Immature natural killer cell (primary cell): Measurements from ENCODE around the gene GPX4. TPM values are rescaled to one million over a fixed set of nuclear protein-coding genes. Genes with fewer than 3 reads are reported as not detected.

Experiments used
- DNase-seq, 3 donors: peaks; one replicate each; pipeline ENCODE4 v3.0.0; 2022; ENCODE audit warnings: mixed read lengths in 1 of 3
- H3K27ac Mint-ChIP-seq, 6 donors: one replicate each; pipeline ENCODE4 v1.8.0; 2020; ENCODE audit warnings: mixed read lengths in 6 of 6, mild to moderate bottlenecking in 5 of 6, inconsistent platforms in 4 of 6, moderate library complexity in 3 of 6
- H3K27me3 Mint-ChIP-seq, 3 donors: one replicate each; pipeline ENCODE4 v1.8.0; 2020 to 2021; ENCODE audit warnings: low read depth in 3 of 3, mild to moderate bottlenecking in 3 of 3, mixed read lengths in 3 of 3, moderate library complexity in 3 of 3, inconsistent platforms in 1 of 3
- H3K36me3 Mint-ChIP-seq, 3 donors: one replicate each; pipeline ENCODE4 v1.8.0; 2020; ENCODE audit warnings: mixed read lengths in 3 of 3, inconsistent platforms in 2 of 3, mild to moderate bottlenecking in 2 of 3
- H3K4me1 Mint-ChIP-seq, 2 donors: one replicate each; pipeline ENCODE4 v1.8.0; 2020; ENCODE audit warnings: inconsistent platforms in 2 of 2, mild to moderate bottlenecking in 2 of 2, mixed read lengths in 2 of 2, moderate library complexity in 1 of 2
- H3K4me3 Mint-ChIP-seq, 5 donors: one replicate each; pipeline ENCODE4 v1.8.0; 2020; ENCODE audit warnings: mild to moderate bottlenecking in 5 of 5, mixed read lengths in 5 of 5, inconsistent platforms in 3 of 5, moderate library complexity in 3 of 5
- H3K9me3 Mint-ChIP-seq, 6 donors: one replicate each; pipeline ENCODE4 v1.8.0; 2020; ENCODE audit warnings: mild to moderate bottlenecking in 6 of 6, mixed read lengths in 6 of 6, inconsistent platforms in 4 of 6, moderate library complexity in 3 of 6
- polyA plus RNA-seq, 3 donors: library from polyadenylated mRNA; unstranded; fragments of 300-500 nt; fragmentation: Illumina TruSeq; gene quantifications; one replicate each; pipeline ENCODE4 v1.2.3, GENCODE V29; 2021

Gene GPX4
- polyA plus RNA-seq, 3 donors from 2014 or later: 225 to 320 (median 280) TPM

DNA sequence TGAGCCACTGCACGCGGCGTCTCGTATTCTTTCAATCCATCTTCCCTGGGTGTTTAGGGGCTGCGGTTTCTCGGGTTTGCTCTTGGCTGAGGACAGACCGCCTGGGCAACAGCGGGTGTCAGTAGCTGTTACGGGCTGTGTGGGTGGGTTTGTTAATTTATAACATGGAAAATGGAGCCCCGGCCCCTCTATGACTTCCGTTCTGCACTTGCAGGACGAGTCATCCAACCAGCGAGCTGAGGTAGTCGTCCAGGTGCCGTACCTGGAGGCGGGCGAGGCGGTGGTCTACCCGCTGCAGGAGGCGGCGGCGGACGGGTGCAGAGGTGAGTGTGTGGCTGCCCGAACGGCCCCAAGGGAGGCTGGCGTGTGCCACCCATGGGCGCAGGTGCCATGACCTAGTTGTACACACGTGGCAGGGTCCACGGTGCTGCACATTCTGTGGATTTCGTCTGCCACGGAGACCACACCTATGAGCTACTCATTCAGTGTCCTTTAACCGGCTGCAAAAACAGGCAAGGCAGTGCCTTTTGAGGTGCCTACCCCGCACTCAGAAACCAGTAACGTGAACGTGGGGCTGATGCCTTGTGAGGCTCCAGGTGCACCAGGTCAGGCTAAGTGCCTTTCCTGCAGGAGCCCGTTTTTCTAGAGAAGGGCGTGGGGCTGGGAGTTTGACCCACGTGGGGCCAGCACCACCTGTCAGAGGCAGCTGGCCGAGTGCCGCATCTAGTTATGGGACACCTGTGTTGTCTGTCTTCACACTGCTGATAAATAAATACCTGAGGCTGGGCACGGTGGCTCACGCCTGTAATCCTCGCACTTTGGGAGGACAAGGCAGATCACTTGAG, 19.5 kb upstream of the GPX4 start:
- Mint-ChIP-seq H3K9me3 (no peaks in the 10 kb centered on the region), H3K36me3 (peaks cover 4 to 16% (median 11%) of the 10 kb centered on the region in 3 donors), H3K4me1 (peaks cover 18 to 30% of the 10 kb centered on the region in 2 donors), H3K27ac (peak overlapping the region; percentile 30 to 82 (median 50)), H3K4me3 (no peak overlapping the region), H3K27me3 (peaks cover 10 to 26% (median 13%) of the 10 kb centered on the region in 3 donors)
- no peak for DNase-seq

DNA sequence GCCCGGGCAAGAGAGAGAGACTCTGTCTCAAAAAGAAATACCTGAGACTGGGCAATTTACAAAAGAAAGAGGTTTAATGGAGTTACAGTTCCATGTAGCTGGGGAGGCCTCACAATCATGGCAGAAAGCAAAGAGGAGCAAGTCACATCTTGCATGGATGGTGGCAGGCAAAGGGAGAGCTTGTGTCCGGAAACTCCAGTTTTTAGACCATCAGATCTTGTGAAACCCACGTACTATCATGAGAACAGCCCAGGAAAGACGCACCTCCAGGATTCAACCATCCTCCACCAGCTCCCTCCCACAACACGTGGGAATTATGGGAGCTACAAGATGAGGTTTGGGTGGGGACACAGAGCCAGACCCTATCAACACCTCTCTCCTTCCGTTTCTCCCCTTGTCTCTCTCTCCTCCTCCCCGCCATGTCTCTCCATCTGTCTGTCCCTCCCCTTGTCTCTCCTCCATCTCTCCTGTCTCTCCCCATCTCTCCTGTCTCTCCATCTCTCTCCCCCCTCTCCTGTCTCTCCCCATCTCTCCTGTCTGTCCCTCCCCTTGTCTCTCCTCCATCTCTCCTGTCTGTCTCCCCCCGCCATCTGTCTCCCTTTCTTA, 18.6 kb upstream of the GPX4 start:
- no peak for DNase-seq
- Mint-ChIP-seq H3K9me3 (no peaks in the 10 kb centered on the region), H3K4me1 (peaks cover 18 to 30% of the 10 kb centered on the region in 2 donors), H3K27me3 (peaks cover 10 to 26% (median 13%) of the 10 kb centered on the region in 3 donors), H3K27ac (peak overlapping the region; percentile 5 to 82 (median 72)), H3K4me3 (peak overlapping the region in 2 of 5 donors; percentile 5 to 7), H3K36me3 (peaks cover 4 to 16% (median 11%) of the 10 kb centered on the region in 3 donors)

DNA sequence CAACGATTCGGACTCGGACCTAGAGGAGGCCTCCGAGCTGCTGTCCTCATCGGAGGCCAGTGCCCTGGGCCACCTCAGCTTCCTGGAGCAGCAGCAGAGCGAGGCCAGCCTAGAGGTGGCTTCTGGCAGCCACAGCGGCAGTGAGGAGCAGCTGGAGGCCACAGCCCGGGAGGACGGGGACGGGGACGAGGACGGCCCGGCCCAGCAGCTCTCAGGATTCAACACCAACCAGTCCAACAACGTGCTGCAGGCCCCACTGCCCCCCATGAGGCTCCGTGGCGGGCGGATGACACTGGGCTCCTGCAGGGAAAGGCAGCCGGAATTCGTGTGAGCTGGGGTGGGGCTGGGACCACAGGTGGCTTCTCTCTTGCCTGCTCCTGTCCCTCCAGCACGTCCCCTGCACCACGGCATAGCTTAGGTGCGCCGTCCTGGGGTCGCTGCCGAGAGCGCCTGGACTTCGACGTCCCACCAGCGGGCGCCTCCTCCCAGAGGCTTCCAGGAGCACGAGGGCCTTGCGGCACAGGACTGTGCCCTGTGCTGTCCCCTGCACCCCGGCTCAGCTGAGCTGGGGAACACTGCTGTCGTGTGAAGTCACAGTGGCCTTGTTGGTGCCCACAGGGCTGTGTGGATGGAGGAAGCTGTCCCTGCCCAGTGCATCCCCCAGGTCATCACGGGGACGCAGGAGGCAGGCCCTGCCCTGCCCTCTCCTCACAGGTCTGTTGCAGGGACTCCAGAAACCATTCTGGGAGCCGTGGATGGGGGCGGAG, 17.9 kb upstream of the GPX4 start:
- H3K36me3 Mint-ChIP-seq: peaks cover 4 to 16% (median 11%) of the 10 kb centered on the region in 3 donors

DNA sequence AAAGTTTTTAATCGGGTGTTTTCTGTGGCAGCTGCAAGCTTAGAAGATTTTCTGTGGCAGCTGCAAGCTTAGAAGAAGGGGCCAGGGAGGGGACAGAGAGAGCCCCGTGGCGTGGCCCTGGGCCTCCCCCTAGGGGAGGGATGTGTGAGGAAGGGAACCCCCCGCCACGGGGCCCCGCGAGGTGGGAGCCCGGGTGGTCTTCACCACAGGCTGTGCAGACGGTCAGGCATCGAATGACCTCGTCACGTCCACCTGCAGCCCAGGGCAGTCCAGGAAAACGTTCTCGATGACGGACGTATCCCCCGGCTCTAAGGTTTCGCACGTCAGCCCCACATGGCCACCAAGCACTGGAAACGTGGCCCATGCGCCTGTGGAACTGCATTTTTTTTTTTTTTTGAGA, 17.2 kb upstream of the GPX4 start:
- DNase-seq: no peak
- peaks cover 4 to 16% (median 11%) of the 10 kb centered on the region in 3 donors for H3K36me3 Mint-ChIP-seq
- H3K4me1 Mint-ChIP-seq: peaks cover 18 to 27% of the 10 kb centered on the region in 2 donors
- peak overlapping the region in 2 of 6 donors; percentile 17 to 93 for H3K27ac Mint-ChIP-seq
- H3K9me3 Mint-ChIP-seq: no peaks in the 10 kb centered on the region
- H3K4me3 Mint-ChIP-seq: no peak overlapping the region
- peaks cover 9 to 26% (median 13%) of the 10 kb centered on the region in 3 donors for H3K27me3 Mint-ChIP-seq

More for the DNA sequence above, 17.9 kb upstream of the GPX4 start:
- H3K27ac Mint-ChIP-seq: peak overlapping the region in 4 of 6 donors; percentile 16 to 82 (median 55)
- no peak for DNase-seq
- H3K27me3 Mint-ChIP-seq: peaks cover 10 to 26% (median 13%) of the 10 kb centered on the region in 3 donors
- peaks cover 18 to 30% of the 10 kb centered on the region in 2 donors for H3K4me1 Mint-ChIP-seq
- H3K9me3 Mint-ChIP-seq: no peaks in the 10 kb centered on the region
- H3K4me3 Mint-ChIP-seq: no peak overlapping the region

GRCh38 chr19:1087813-1088415, 15.9 kb upstream of the GPX4 start:
- H3K27ac Mint-ChIP-seq: peak overlapping the region; percentile 87 to 93 (median 90)
- H3K36me3 Mint-ChIP-seq: peaks cover 4 to 16% (median 11%) of the 10 kb centered on the region in 3 donors
- peak overlapping the region; percentile 24 to 46 (median 45) for H3K4me3 Mint-ChIP-seq
- DNase-seq: peak; percentile 36 to 40 (median 37)
- peaks cover 9 to 20% (median 13%) of the 10 kb centered on the region in 3 donors for H3K27me3 Mint-ChIP-seq
- H3K4me1 Mint-ChIP-seq: peaks cover 18 to 31% of the 10 kb centered on the region in 2 donors
- H3K9me3 Mint-ChIP-seq: no peaks in the 10 kb centered on the region

DNA sequence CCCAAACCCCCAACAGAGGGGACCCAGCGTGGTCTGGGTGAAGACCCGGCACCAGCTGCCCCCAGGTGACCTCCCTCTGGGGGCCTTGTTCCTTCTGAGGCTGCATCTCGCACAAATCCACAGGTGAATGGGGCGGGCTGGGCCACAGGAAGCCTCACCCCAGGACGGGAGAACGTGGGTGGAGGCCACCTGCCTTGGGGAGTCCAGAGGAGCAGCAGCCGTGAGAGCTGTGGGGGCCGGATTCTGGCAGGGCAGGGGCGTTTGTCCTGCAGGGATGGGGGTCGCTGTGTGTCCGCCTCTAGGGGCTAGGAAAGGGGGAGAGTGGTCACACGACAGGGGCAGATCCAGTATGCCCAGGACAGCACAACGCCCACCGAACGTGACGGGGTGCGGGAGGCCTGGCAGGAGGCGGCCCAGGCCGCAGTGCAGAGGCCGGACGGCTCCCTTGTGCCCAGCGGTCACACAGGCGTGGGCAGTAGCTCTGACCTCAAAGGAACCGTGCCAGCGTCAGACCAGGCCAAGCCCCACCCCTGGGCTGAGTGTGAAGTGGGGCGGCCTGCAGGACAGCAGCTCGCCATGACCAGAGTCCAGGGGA, 15.3 kb upstream of the GPX4 start:
- Mint-ChIP-seq H3K4me3 (no peak overlapping the region), H3K27me3 (peaks cover 9 to 18% (median 13%) of the 10 kb centered on the region in 3 donors)

DNA sequence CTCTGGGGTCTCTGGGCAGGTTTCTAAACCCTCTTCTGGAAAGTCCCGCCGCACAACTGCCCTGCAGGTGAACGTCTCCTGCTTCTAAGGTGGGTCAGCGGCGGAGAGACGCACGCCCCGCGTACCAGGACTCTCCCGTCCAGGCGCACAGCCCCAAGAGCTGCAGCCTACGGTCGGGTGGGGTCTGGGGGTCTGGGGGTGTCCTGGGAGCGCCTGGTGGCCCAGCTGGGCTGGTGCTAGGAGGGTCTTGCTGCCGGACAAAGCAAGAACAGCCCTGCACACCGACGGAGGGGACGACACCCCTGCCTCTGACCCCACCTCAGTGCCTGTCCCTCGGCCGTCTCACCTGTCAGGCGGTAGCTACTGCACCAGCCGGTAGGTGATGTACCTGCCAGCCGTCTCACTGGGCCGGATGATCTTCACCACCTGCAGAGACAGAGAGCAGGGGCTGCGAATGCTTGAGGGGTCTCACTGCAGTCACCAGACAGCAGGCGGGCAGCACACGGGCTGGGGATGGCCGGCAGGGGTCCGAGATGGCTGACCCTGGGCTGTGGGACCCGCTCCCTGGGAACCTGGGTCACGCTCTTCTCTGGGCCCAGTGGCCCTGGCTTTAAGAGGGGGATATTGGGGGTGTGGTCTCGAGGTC, 14.5 kb upstream of the GPX4 start:
- H3K36me3 Mint-ChIP-seq: peaks cover 4 to 16% (median 11%) of the 10 kb centered on the region in 3 donors
- peaks cover 30 to 42% of the 10 kb centered on the region in 2 donors for H3K4me1 Mint-ChIP-seq
- peak overlapping the region in 2 of 6 donors; percentile 20 to 30 for H3K27ac Mint-ChIP-seq
- H3K4me3 Mint-ChIP-seq: no peak overlapping the region
- peaks cover 11 to 18% (median 13%) of the 10 kb centered on the region in 3 donors for H3K27me3 Mint-ChIP-seq
- DNase-seq: no peak
- no peaks in the 10 kb centered on the region for H3K9me3 Mint-ChIP-seq

More for the DNA sequence above, 15.3 kb upstream of the GPX4 start:
- Mint-ChIP-seq H3K9me3 (no peaks in the 10 kb centered on the region), H3K27ac (peak overlapping the region; percentile 35 to 93 (median 74)), H3K4me1 (peaks cover 22 to 35% of the 10 kb centered on the region in 2 donors), H3K36me3 (peaks cover 4 to 16% (median 11%) of the 10 kb centered on the region in 3 donors)
- DNase-seq: no peak

GRCh38 chr19:1089891-1090290, 13.9 kb upstream of the GPX4 start:
- Mint-ChIP-seq H3K4me3 (no peak overlapping the region), H3K27me3 (peaks cover 11 to 18% (median 13%) of the 10 kb centered on the region in 3 donors), H3K9me3 (no peaks in the 10 kb centered on the region), H3K4me1 (peaks cover 32 to 42% of the 10 kb centered on the region in 2 donors), H3K27ac (peak overlapping the region in 2 of 6 donors; percentile 7 to 17), H3K36me3 (peaks cover 4 to 11% (median 8%) of the 10 kb centered on the region in 3 donors)
- peak in 2 of 3 donors; percentile 37 to 49 for DNase-seq

GRCh38 chr19:1090731-1091543, 12.9 kb upstream of the GPX4 start:
- H3K4me3 Mint-ChIP-seq: no peak overlapping the region
- H3K27ac Mint-ChIP-seq: peak overlapping the region in 1 of 6 donors; percentile 7
- H3K9me3 Mint-ChIP-seq: no peaks in the 10 kb centered on the region
- peaks cover 36 to 44% of the 10 kb centered on the region in 2 donors for H3K4me1 Mint-ChIP-seq
- H3K36me3 Mint-ChIP-seq: peaks cover 4 to 5% (median 4%) of the 10 kb centered on the region in 3 donors
- peaks cover 10 to 16% (median 13%) of the 10 kb centered on the region in 3 donors for H3K27me3 Mint-ChIP-seq
- DNase-seq: no peak

GRCh38 chr19:1091544-1092175, 12.1 kb upstream of the GPX4 start:
- Mint-ChIP-seq H3K27ac (no peak overlapping the region), H3K36me3 (peaks cover 4 to 5% (median 4%) of the 10 kb centered on the region in 3 donors), H3K27me3 (peaks cover 10 to 14% (median 13%) of the 10 kb centered on the region in 3 donors), H3K4me1 (peaks cover 38 to 46% of the 10 kb centered on the region in 2 donors), H3K9me3 (no peaks in the 10 kb centered on the region), H3K4me3 (no peak overlapping the region)
- DNase-seq: no peak

GRCh38 chr19:1093330-1093729, 10.5 kb upstream of the GPX4 start:
- DNase-seq: no peak
- H3K4me1 Mint-ChIP-seq: peaks cover 28 to 34% of the 10 kb centered on the region in 2 donors
- H3K4me3 Mint-ChIP-seq: peak overlapping the region; percentile 85 to 93 (median 89)
- H3K27ac Mint-ChIP-seq: peak overlapping the region; percentile 16 to 81 (median 74)
- no peaks in the 10 kb centered on the region for H3K9me3 Mint-ChIP-seq
- peaks cover 3 to 11% (median 4%) of the 10 kb centered on the region in 3 donors for H3K27me3 Mint-ChIP-seq
- no peaks in the 10 kb centered on the region for H3K36me3 Mint-ChIP-seq
